Iris pigment epithelial cell (primary cell): ENCODE measurements around the gene KLF12.

Experiments used
- DNase-seq: peaks from one replicate; pipeline ENCODE4 v3.0.0-alpha.2; 2011; ENCODE audit warnings: low read depth

Gene KLF12

DNA sequence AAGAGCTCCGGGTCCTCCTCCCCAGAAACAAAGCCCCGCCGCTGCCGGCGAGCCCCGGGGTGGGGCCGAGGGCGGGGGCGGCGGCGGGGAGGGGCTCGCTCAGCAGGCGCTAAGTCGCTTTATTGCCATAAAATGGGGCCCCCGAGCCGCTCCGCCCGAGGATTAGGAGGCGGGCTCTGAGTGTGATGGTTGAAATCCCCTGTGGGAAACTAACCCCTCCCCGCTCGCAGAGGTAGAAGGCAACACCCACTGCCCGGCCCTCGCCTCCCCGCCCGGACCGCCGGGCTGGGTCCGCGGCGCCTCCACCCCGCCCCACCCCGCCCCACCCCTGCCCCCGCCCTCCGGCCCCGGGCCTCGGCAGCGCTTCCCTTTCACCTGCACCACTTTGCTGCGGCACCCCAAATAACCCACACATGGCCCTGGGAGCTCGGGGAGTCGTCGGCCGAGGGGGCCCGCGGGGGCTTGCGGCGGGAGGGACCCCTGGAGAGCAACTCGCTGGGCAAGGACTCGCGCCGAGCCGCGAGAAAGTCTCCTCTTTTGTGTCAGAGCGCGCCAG lies at the start of gene KLF12:
TSS of gene KLF12 (minus strand) at position 184 of the 556 bp plus-strand sequence.
- DNase-seq = peak; percentile 97

DNA sequence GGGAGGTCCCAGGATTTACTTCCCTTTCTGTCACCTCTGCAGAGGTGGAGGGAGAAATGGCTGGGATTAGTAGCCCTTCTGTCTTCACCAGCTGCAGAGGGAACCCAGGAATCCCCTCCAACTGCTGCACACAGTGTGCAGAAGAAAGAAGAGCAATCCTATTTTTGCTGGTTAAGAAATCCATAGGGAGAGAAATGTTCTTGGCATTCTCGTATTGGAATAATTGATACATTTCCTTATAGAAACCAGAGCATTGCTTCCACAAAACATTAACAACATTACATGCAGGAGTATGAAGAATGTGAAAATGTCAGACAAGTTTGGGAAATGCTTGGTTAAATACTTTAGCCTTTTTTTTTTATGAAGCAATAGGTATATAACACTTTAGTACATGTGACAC lies 48.3 kb upstream of the KLF12 start:
- no peak for DNase-seq

DNA sequence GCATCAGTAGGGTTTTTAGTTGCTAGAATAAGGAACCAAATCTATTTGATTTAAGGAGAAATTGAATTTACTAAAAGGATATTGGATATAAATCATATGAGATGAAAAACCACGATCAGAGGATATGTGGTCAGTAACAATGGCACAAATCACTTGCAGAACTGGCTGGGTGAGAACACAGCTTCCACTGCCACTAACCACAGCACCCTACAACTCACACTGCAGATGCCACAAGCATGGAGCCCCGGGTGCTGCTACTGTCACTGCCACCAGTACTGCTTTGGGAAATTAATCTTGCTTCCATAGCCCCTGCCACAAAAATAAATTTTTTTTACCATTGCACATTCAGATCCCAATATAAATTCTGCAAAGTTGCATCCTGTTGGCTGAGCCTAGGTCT lies 40.6 kb upstream of the KLF12 start:
- DNase-seq = no peak

DNA sequence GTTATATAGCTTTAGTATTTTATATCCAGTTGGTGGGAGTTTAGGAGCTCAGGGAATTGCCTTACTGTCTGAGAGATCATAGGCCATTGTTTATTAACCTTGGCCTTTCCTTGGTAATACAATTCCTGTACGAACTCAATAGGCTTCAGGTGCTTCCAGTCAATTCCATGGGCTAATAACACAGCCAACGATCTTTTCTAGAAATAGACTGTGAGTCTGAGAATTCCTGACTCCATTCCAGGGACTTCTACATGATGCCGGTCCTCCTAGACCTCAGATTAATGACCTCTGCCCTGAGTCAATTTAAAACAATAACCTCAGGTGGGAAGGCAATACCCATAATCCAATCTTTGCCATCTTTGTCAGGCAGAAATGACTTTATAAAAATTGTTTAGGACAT lies 39.6 kb upstream of the KLF12 start:
- DNase-seq = no peak

DNA sequence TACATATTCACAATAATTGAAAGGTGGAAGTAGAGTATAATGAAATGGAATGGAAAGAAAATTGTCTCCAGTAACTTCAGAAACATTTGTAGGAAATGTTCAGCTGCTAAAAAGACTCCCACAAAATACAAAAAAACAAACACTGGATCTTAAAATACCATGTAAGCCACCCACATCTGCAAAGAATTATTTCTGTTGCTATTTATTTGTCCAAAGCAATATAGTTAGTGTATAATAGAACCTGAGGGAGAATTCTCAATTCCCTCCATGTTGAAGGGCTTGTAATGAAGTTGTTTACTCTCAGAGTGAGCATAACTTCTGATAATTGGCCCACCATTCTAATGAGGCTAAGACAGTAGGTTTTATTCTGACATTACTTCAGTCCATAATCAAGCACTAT lies 37.4 kb upstream of the KLF12 start:
- no peak for DNase-seq

DNA sequence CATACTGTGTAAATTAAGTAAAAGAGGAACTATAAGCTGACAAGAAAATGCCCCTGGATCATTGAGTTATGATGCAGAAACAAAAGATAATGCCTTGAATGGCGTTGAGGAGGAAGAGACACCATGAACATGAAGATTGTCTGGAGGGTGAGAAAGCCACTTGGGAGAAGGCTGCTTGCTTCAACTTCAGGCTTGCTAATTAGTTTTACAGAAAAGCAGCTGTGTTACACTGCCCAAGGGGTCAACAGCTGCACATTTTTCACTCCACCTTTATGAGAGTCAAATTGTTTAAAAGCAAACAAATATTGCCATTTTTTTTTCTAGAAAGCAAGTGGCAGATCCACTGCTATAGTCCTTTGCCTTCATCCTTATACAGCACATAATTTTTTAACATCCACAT lies 35.5 kb upstream of the KLF12 start:
- no peak for DNase-seq

DNA sequence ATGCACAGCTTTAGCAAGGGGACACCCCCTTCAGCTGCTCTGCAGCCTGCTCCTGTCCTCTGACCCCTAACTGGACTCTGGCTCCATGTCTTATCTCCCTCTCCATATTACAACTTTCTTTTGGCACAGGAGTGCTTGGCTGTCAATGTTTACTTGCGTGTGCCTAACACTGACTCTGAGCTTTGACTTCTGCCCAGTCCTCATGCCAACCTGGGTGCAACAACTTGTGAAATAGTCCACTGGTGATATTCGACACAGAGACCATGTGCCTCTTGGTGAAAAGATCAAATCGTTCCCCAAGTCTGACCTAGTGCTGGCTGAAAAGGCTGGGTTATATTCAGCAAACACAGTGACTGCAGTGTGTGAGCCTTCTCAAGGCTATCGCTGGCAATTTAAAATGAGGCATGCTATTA lies 34.1 kb upstream of the KLF12 start:
- DNase-seq = no peak

DNA sequence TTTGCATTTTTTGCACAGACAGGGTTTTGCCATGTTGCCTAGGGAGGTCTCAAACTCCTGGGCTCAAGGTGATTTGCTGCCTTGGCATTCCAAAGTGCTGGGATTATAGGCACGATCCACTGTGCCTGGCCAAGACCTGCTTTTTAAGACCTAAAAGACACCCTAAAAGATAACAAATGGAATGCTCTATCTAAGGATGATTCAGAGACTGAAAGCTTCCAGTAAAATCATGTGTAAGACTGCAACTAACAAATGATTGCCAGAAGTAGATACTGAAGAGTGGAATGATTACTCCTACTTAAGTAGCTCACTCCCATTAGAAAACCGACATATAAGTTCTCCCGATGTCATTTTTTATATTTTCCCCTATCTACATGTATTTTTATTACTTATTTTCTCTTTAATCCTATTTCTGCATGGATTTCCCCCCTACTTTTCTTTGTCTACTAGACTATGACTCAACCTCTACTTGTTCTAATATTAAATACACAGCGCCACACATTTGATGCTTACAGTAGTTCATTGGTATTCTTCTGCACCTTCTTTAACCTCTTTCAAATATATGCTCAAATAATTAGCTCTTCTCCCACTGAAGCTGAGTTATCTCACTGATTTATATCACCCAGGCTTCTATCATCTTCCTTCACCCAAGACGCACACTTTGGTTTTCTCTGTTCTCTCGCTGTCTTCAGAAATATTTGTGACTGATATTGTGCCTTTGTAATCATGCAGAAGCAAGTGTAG lies 32.2 kb upstream of the KLF12 start:
- no peak for DNase-seq

DNA sequence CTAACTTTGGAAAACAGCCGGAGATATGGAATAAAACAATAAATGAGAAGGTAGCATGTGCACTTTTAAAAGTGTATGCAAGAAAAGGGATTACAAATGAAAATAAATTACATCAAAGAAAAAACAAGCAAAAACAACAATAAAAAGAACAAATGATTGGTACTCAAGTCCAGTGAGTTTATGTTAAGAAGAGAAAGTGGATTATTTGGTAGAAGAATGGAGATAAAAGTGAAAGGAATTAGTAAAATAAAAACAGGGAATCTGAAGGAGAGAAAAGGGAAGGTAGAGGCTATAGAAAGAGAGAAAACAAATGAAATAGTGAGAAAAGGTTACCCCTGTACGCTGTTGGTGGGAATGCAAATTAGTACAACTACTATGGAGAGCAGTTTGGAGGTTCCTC lies 28.6 kb upstream of the KLF12 start:
- no peak for DNase-seq

DNA sequence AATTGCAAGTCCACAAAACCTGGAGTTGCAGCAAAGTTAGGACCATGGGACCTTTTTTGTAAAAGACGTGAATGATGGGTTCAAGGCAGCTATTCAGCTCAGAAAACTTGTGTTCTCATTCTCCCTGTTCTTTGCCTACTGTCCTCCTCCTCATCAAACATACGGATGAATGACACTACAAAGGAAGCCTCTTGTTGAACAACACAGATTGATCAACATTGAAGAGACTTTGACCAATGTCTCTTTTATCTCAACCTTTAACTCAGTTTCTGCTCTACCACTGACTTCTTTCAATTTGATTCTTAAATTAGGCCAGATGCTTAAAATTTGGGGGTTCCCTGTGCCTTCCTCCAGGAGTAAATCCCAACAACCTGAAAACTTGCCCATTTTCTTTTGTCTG lies 27.9 kb upstream of the KLF12 start:
- DNase-seq = no peak

DNA sequence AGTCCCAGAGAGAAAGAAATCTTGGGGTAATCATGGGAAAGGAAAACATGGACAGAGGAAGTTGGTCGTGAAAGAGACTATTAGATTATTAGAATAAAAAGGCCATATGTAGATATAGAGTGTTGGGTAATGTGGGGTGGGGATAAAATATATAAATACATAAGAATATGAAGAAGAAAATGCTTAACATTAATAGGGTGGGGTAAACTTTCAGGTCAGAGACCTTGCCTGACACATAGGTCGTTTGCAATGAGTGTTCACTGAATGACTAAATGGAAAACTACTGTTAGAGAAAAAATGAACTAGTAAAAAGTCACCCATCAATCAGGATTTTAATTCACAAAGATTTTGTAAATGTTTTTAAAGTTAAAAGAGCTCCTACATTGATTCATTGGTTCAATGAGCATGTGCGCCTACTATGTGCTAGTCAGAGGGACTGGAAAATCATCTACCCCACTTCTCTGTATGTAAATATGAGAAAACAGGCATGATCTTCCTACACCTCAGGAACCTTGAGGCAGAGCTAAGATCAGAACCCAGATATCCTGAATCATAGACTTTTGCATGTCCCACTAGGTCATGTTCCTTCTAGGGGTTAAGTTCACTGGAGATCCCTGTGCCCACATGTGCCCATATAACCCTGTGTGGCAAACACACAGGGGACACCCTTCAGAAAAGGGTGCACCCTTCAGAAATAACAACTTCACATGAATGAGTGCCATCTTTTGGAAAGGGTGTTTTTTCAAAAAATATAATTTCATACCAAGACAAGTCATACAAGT lies 24.6 kb upstream of the KLF12 start:
- DNase-seq = no peak

DNA sequence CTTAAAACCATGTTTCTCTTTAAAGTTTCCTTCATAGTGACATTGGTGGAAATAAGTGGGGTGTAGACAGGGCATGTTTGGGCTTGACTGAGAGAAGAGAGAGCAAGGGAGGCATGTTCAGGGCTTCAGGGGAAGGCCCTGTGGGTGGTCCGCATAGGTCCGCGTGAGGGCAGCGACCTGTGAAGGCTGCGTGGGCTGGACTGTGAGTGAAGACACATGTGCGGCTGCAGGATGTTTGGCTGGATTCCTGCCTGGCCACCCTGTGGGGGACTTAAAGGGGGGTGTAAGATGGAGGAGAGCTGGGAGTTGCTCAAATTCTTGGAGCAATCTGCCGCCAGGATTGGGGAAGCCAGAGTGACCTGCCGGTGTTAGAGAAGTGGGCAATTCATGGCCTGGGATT lies 23.8 kb upstream of the KLF12 start:
- peak; percentile 18 for DNase-seq

DNA sequence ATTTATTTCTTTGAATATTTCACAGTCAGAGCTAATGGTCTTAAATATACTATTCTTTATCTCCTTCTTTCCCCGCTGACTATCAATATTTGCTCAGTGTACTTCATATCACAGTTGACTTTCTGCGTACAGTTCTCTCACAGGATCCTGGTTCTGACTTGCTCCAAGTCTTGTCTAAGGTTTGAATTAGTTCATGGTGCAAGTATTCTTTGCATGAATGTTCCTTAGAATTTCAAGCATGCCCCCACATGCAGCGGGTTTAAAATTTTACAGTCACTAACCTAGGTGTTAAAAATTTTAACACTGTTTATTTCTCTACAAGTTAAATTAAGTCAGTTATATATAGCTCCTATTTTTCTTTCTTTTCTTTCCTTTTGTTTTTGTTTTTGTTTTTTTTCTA lies 20.8 kb upstream of the KLF12 start:
- DNase-seq = no peak

DNA sequence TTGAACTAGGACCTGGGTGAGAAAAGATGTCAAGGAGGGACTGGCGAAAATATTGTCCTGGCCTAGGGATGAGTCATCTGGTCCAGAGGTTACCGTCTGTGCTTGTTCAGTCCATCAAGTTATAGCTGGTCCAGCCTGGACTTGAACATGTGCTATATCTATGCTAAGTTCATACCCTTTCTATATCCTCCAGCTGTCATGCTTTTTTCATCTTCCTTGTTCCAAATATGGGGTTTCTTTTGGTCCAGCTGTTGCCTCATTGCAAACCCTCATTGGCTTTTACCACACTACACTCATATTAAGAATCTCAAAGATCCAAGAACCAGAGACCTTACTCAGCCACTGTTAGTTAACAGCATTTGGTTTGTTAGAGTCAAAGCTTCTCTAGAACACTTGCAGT lies 19.1 kb upstream of the KLF12 start:
- no peak for DNase-seq

DNA sequence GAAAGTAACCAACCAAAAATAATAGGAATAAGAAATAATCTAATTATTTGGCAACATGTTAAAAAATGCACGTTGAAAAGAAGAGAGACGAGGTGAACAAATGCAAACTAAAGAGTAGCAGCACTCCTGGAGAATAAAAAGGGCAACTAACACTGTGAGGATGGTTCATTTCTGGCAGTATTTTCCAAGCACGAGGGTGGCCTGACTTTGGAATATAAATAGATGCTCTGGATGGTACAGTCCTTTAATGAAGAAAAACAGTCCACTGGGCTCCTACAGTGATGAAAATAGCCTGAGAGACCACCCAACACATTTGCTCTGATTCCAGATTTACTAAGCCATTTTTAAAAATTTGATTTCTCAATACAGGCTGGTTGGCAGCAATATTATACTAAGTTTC lies 17.7 kb upstream of the KLF12 start:
- no peak for DNase-seq

DNA sequence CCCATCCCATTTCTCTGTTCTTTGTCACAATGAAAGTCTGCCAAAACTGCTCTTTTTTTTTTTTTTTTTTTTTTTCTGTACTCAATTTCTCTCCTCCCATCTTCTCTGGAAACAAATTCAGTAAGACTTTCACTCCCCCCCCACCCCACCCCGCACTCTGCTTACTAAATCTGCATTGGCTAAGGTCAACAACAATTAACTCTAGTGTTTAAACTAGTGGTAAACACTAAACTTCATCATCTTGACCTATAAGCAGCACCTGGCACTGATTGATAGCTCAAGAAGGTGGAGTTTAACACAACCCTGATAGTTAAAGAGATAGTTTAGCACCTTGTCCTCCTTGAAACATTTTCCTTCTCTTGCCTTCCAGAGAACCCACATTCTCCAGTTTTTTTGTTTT lies 14.1 kb upstream of the KLF12 start:
- DNase-seq = no peak

DNA sequence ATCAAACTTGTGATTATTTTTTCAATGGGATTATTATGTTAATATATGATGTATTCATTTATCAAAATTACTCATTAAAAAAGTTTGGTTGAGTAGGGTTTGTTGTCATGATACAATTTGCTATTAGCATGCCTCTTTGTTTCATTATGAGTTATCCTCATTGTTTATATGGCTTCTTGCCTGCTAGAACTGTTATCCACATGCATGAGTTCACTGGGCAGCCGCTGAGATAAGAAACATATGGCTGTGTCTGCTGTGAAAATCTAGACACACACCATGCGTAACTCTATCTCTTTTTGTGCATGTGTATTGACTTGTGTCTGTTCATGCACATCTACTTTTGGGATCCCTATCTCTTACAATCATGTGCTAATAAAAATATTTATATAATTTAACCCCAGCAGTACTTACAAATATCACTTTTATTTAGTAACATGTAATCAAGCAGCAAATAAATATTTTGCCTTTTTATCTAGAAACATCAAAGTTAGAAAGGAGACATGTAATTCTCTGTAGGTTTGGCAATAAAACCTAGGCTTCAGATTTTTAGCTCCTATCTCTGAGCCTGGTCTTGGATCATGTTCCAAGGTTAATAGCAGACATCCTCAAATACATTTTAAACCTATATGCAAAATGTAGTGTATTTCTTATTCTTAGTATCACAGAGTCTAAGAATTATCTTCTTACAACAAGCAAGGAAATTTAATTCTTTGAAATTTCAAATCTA lies 11.2 kb upstream of the KLF12 start:
- peak; percentile 58 for DNase-seq

DNA sequence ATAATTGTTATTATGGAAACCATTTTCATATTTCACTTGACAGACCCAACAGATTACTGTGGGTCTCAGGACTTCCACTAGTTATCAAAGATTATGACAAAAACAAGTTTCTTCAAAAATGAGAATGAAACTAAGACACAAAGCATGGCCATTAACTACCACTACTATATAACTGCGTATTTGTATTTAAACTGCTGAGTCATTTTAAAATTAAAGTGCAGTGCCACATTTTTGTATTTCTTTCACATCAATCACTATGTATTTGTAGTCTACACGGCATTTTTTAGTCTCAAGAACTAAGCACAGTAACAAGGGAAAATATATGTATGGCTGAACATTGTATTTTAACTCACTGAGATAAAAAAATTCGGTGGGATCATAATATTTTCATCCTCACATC lies 10.1 kb upstream of the KLF12 start:
- no peak for DNase-seq

DNA sequence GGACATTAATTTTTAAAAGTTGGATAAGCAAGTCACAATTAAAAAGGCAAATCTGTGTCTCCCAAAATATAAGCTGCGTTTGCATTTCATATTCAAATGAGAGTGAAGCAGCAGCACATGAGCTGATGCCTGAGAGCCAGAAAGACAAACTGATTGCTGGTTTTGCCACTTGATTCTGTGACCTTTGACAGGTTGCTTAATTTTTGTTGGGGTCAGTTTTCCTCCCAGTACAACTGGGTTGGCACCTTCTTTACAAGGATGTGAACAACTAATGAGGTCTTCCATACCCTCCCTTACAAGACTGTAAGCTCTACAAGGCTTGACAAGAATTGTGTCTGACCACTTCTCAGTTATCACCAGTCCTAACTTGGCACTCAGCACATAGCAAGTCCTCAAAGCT lies 8.1 kb upstream of the KLF12 start:
- no peak for DNase-seq

DNA sequence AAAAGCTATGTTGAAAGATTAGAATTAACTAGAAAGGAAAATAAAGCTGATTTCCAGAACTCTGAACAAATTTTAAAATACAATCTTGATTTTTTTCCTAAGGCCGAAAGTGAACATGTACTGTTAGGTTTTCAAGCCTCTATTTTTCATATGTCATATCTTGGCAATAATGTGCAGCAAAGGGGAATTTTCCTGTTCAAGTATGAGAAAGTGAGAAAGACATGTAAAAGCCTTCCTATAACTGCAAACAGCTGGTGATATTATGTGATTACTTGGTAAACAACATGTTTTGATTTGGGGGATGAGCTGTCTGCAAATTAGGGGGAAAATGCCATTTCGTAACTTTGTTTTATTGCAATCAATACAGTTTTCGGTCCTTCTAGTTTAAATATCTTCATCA lies 4.0 kb upstream of the KLF12 start:
- no peak for DNase-seq

DNA sequence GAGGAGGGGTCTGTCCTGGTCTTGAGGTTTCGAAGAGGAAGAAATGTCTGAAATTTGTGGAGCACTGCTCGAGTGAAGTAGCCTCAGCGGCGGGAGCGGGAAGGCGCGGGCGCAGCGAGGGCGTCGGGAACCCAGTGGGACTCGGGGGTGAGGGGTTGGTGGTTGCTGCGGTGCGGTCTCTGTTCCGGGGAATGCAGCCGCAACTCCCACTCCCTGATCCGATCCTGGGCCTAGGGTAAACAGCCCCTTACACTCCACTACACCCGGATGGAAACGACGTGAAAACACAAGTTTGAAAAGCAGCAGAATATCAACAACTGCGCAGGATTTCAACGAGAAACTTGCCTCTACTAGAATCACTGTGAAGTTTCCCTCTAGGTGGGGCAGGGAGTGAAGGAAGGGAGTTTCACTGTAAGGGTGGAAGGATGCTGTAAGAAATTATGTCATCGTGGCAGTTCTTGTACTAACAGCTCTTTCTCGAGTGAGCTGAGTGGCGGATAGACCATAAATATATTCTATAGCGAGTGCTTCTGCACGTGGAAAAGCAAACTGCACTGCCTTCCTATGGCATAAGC lies 2.0 kb upstream of the KLF12 start:
- peak; percentile 74 for DNase-seq

DNA sequence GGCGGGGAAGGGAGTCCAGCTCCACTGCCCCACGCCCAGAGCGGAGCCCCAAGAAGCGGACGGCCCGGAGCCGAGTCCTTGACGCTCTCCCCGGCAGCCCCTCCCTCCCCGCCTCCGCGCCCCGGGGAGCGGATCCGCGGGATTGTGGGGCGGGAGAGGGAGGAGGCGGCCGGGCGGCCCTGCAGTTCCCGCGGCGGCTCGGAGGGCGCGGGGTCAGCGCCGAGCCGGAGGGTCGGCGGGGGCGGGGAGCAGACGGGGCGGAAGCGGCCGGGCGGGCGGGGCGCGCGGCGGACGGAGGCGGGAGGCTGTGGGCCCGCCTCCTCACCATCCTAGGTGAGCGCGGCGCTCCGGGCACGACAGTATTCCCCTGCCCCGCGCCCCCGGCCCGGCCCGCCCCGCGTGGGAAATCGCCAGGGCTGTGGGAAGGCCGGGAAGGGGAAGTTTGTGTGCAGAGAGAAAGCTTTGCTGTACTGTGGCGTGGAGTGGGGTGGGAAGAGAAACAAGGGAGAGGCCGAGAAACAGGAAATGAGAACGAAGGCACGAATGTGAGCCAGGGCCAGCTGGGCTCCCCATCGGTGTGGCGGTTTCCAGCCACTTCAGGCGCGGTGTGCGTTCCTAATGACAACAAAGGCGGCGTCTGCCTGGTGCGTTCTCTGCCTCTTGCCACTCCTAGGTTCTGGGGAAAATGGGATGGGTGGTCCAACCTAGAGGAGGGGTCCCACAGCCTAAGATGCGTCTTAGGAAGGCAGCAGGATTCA lies 1.3 kb upstream of the KLF12 start:
- peak; percentile 81 for DNase-seq
